Measurements from ENCODE around the gene SH3RF3. TPM values are rescaled to one million over a fixed set of nuclear protein-coding genes. Genes with fewer than 3 reads are reported as not detected.

Gene SH3RF3
- total RNA-seq, 1 donor from 2014 or later: 6.4 TPM

DNA sequence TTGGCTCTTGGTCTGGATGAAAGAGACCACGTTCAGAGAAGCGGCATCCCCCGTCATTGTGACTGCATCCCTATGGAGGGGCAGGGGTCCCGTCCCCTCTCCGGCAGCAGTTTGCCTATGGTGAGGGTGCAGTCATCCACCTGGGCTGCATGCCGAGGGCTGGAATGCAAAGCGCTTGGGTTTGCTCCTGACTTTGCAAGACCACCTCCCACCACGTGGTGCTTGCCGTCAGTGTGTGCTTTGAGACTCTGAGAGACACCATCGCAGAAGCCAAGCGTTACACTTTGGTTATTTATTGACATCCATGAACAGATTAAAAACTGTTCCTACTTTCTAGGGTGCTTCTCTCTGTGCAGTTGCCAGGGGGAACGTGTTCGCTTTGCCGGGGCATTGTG is 59.5 kb downstream of the SH3RF3 start:
- intact Hi-C loops (cut with DNase I): no loop called here
- DNase-seq (ENCODE audit: low spot score) (no peak), ATAC-seq (no peak)

DNA sequence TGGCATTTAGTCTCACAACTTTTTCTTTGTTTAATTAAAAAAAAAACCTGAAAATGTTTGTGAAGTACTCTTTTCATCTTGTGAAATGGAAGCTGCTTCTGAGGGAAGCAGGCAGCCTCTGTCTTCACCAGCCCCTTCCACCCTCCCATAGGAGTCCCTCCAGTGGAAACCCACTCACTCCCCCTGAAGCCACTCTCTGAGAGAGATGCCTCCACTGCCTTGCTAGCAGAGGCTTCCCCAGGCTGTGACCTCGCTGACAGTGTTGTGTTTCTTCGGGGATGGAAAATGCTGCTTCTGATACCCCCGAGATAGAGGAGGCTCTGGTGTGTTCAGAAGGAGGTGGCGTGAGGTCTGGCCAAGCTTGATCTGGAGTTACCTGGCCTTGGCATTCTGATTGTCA is 59.9 kb downstream of the SH3RF3 start:
- intact Hi-C loops (cut with DNase I): no loop called here
- DNase-seq (ENCODE audit: low spot score): no peak
- no peak for ATAC-seq

DNA sequence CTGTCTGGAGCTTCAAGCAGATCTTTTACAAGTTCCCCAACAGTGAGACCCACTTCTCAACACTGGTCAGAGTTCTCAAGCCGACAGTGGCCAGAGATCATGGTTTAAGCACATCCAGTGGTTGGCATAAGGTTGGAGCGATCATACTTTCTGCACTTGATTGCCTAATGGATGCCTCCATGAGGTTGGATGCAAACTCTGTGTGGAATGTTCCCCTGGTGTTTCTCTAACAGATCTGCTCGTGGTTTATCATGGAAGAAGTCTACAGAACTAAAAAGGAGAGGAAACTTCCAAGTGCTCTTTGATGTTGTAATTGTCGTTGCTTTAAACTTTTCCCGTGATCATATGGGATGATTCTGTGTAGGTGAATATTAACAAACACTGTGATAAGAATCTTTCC is 60.7 kb downstream of the SH3RF3 start:
- intact Hi-C loops (cut with DNase I): no loop called here

DNA sequence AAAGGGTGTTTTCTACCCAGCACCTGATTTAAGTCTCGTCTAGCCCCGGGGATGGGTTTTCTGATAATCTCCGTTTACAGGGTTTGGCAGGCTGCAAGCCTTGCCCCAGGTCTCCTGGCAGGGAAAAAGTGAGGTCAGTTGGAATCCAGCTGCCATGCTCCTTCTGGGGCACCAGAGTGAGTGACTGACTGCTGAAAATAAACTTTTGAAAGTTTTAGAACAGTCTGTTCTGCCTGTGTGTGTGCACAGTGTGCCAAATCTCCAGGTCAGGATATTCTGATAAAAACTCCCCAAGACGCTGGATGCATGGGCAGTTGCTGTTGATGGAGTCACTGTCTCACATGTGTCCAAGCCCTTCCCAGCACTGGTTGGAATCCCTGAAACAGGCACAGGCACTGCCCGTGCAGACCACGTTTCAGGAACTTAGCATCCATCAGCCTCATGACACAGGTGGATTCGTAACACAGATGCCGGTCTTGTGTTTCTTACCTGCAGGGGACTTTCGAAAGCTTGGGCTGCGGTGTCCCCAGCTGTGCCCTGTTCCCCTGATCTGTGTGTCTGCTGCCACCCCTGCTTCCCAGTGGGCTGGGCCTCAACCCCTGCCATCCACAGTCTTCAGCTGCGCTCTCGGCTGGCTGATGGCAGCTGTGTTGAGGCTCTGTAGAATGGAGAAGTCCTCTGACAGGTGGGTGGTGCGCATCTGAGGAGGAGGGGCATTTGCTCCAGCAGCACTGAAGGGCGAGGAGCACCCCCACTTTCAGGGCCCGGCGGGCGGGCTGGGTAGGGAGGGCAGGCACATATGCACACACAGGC is 65.0 kb downstream of the SH3RF3 start:
- ATAC-seq (no peak), DNase-seq (ENCODE audit: low spot score) (no peak)
- intact Hi-C loops (cut with DNase I): no loop called here

More for the DNA sequence above, 60.7 kb downstream of the SH3RF3 start:
- DNase-seq (ENCODE audit: low spot score) (no peak), ATAC-seq (no peak)

DNA sequence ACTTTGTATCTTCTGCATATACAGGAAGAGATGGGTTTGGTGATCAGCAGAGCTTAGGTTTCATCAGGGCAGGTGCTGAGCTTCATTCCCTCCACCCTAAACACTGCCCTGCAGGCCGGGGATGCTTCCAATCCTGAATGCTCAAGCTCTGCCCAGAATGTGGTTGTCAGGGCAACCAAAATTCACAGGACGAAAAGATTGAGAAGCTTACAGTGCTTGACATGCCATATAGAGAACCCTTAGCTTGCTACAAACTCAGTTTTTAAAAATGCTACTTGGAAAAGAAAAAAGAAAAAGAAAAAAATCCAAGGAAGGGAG is 65.6 kb downstream of the SH3RF3 start:
- ATAC-seq (no peak), DNase-seq (ENCODE audit: low spot score) (no peak)
- intact Hi-C loops (cut with DNase I): no loop called here

DNA sequence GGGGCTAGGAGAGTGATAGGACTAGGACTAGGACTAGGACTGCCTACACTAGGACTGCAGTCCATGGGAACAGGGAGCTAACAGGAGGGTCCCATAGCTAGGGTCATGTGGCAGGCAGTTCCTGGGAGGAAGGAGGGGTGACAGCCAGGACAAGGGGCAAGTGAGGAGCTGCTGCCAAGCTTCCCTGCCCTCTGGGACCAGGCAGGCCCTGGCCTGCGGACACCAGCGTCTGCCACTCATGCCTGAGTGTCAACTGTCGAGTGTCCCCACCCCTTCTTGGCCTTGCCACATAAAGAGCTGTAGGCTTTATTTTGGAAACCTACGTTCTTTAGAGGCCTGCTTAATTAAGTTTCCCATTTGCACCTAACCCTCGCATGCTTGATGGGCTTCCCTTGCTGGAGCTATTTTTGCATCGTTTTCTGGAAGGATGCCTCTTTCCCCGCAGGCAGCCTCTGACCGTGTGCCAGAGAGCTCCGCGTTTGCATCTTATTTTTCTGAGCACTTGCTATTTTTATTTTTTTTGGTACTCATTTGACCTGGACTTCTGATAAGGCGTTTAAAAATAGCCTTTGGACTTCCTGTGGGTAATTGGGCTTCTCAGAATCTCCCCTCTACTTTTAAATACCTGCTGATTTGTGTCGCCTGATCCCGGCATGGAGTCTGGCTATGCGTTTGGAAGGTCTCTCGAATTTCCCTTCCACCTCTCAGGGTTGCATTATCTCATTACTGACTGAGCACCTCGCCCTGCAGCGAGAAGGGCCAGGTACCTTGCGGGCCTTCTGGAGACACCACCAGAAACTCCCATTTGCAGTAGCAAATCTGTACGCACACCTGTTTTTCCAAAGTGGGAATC is 66.4 kb downstream of the SH3RF3 start:
- ATAC-seq (no peak), DNase-seq (ENCODE audit: low spot score) (no peak)
- intact Hi-C loops (cut with DNase I): no loop called here

GRCh38 chr2:109196081-109196875 is 67.3 kb downstream of the SH3RF3 start:
- no peak for ATAC-seq
- intact Hi-C loops (cut with DNase I): no loop called here
- DNase-seq (ENCODE audit: low spot score): no peak

DNA sequence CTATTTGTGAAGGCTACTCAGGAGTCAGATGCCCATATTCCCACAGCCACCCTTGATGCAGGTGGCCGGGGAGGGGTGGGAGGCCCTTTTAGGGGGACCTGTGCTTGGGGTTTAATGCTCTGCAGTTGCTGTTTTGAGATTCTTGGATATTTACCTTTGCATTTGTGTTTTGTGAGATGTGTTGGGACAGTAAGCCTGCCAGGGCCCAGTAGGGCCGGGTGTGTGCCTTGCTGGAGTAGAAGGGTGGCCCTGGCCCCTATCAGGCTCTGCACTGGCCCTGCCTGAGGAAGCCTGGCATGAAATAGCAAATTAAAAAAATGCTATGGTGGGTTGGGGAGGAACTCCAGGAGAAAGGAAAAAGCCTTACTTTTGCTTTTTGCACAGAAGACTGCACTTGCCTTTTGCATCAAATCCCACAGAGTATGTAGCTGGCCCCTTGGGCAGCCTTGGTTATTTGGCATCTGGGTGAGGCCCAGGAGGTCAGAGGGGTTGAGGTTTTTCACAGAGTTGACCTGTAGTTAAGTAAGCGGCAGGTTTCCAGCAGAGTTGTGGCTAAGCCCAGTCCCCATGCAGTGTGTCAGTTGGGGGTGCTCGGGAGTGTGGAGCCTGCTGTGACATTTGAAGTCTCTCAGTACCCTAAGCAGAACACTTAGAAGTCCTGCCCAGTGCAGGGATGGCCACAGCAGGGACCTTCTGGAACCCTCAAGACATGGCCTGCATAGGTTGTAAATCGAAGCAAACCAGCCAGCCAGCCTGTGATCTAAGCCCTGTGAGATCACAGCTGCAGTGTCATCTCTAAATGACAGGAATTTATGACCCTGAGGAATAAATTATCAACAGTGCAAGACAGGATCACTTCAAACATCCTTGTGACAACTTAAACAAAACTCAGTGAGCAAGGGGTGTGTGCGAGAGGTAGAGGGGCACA is 68.8 kb downstream of the SH3RF3 start:
- intact Hi-C loops (cut with DNase I): no loop called here
- no peak for DNase-seq (ENCODE audit: low spot score)
- ATAC-seq: no peak

DNA sequence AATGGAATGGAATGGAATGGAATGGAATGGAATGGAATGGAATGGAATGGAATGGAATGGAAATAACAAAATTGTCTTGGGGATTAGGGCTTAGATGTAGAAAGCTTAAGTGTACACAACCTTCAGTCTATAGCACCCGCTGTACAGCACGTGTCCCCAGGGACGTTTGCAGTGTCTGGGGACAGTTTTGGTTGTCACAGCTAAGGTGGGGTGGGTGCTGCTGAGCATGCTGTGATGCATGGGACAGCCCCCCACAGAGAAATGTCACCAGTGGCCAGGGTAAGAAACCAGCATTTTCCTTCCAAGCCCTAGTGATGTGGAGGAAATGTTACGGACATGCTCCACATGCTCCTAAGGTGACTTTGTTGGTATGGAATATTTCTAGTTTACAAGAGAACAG is 70.8 kb downstream of the SH3RF3 start:
- no peak for ATAC-seq
- intact Hi-C loops (cut with DNase I): no loop called here

GRCh38 chr2:109200616-109201464 is 71.8 kb downstream of the SH3RF3 start:
- intact Hi-C loops (cut with DNase I): no loop called here
- ATAC-seq (no peak), DNase-seq (ENCODE audit: low spot score) (no peak)

More for the DNA sequence above, 70.8 kb downstream of the SH3RF3 start:
- DNase-seq (ENCODE audit: low spot score): no peak

- DNase-seq (ENCODE audit: low spot score) (no peak), ATAC-seq (peak; percentile 45)
- intact Hi-C loops (cut with DNase I): no loop called here
These were observed 72.7 kb downstream of the SH3RF3 start for GRCh38 chr2:109201465-109202327.

DNA sequence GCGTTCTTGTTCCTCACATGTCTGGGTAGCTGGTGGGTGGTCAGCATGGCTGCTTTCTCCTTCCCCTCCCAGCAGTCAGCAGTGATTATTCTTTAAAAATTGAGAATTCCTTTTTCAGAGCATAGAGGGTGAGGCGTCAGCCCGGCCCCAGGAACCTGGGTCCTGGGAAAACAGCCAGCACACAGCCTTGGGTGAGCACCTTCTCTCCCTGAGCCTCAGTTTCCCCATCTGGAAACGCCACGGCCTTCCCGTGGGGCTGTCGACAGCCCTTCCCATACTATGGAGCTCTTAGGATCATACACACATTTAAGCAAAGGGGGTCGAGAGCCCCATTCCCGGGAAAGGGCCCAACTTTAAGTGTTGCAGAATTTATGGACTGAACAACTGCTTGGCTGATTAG is 73.5 kb downstream of the SH3RF3 start:
- intact Hi-C loops (cut with DNase I): no loop called here
- DNase-seq (ENCODE audit: low spot score) (no peak), ATAC-seq (no peak)

- ATAC-seq: no peak
- DNase-seq (ENCODE audit: low spot score): no peak
- intact Hi-C loops (cut with DNase I): no loop called here
These were observed 74.4 kb downstream of the SH3RF3 start for GRCh38 chr2:109203246-109204011.

GRCh38 chr2:109204412-109204811 is 75.4 kb downstream of the SH3RF3 start:
- DNase-seq (ENCODE audit: low spot score): no peak
- no peak for ATAC-seq
- intact Hi-C loops (cut with DNase I): no loop called here

GRCh38 chr2:109205447-109205846 is 76.4 kb downstream of the SH3RF3 start:
- intact Hi-C loops (cut with DNase I): no loop called here
- no peak for DNase-seq (ENCODE audit: low spot score)
- no peak for ATAC-seq

- no peak for ATAC-seq
- no peak for DNase-seq (ENCODE audit: low spot score)
- intact Hi-C loops (cut with DNase I): no loop called here
These were observed 77.7 kb downstream of the SH3RF3 start for GRCh38 chr2:109206569-109207146.

All from sciatic nerve (tissue), 2 donors.